Measurements from ENCODE around the gene PTPRC.
"Not testable (repeated sequence)": the region's sequence is repeated elsewhere in the genome, so short reads cannot be mapped to it uniquely, and the experiment has no call there.

Gene PTPRC, protein sequence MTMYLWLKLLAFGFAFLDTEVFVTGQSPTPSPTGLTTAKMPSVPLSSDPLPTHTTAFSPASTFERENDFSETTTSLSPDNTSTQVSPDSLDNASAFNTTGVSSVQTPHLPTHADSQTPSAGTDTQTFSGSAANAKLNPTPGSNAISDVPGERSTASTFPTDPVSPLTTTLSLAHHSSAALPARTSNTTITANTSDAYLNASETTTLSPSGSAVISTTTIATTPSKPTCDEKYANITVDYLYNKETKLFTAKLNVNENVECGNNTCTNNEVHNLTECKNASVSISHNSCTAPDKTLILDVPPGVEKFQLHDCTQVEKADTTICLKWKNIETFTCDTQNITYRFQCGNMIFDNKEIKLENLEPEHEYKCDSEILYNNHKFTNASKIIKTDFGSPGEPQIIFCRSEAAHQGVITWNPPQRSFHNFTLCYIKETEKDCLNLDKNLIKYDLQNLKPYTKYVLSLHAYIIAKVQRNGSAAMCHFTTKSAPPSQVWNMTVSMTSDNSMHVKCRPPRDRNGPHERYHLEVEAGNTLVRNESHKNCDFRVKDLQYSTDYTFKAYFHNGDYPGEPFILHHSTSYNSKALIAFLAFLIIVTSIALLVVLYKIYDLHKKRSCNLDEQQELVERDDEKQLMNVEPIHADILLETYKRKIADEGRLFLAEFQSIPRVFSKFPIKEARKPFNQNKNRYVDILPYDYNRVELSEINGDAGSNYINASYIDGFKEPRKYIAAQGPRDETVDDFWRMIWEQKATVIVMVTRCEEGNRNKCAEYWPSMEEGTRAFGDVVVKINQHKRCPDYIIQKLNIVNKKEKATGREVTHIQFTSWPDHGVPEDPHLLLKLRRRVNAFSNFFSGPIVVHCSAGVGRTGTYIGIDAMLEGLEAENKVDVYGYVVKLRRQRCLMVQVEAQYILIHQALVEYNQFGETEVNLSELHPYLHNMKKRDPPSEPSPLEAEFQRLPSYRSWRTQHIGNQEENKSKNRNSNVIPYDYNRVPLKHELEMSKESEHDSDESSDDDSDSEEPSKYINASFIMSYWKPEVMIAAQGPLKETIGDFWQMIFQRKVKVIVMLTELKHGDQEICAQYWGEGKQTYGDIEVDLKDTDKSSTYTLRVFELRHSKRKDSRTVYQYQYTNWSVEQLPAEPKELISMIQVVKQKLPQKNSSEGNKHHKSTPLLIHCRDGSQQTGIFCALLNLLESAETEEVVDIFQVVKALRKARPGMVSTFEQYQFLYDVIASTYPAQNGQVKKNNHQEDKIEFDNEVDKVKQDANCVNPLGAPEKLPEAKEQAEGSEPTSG (N-terminal part only)

DNA sequence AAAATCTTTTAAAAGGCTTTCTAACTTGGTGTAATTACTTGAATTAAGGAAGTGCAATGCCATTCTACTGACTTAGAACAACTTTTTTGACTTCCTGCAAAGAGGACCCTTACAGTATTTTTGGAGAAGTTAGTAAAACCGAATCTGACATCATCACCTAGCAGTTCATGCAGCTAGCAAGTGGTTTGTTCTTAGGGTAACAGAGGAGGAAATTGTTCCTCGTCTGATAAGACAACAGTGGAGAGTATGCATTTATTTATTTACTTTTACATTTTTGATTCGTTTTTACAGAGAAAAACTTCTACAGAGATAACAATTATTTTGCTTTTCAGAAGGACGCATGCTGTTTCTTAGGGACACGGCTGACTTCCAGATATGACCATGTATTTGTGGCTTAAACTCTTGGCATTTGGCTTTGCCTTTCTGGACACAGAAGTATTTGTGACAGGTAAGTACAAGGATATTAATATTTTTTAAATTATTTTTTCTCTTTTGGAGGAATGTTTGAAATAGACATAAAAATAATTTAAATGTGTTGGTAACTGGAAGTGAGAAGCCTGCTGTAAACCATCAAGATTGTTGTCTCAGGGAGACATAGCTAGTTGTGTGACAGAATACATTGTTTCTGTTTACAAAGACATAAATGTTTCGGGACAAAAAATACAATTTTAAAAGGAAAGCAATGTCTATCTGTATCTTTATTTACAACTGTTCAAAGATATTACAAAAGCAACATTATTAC, at the start of gene PTPRC:
PTPRC (plus strand) TSS at position 147 of the 742 bp plus-strand sequence; CDS start at position 376, 229 bp downstream.
- DNase-seq = peak; percentile 98

DNA sequence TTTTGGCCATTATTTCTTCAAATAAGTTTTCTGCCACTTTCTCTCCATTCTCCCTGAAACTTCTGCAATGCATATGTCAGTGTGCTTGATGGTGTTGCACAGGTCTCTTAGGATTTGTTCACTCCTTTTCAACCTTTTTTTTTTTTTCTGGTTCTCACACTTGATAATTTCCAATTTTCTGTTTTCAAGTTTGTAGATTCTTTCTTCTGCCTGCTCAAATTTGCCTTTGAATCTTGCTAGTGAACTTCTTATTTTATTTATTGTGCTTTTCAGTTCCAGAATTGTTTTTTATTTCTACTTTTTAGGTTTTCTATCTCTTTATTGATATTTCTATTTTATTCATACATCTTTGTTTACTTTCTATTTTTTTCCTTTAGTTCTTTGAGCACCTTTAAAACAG, 48.4 kb upstream of the PTPRC start:
- no peak for DNase-seq

DNA sequence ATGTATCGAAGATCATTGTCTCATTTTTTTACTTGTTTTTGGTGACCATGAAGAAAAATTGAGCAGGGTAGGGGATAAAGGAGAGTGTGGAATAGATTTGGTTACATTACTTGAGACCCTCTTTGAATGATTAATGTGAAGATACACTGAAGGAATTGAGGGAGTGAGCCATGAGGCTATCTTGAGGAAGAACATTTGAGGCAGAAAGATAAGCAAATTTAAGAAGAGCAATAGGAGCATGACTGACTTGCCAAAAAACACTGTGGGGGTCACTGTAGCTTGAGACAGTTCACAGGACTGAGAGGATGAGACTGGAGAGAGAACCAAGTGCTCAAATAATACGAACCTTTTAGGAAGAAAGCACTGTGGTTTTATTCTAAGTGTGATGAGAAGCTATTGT, 43.1 kb upstream of the PTPRC start:
- no peak for DNase-seq

DNA sequence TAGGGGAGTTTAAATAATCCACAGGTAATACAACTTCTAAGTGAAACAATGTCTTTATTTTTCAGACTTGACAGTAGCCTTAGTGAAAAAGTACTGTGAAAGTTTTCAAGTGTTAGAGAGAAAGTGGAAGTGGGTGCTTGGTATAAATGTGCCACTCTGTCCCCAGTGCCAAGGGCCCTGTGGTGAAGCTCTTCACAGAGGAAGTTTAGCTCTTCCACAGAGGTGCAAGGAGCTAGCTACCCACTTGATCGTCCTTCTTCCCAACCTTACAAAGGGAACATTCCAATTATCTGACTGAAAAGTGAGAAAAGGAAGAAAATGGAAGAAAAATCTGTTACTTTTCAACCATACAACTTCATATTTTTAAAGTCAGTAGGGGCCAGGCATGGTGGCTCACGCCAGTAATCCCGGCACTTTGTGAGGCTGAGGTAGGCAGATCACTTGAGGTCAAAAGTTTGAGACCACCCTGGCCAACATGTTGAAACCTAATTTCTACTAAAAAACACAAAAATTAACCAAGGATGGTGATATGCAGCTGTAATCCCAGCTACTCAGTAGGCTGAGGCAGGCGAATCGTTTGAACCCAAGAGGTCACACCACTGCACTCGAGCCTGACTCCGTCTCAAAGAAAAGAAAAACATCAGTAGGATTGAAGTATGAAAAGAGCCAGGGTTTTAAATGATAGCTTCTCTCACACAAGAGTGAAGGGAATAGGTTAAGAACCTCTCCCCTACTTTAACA, 41.0 kb upstream of the PTPRC start:
- no peak for DNase-seq

DNA sequence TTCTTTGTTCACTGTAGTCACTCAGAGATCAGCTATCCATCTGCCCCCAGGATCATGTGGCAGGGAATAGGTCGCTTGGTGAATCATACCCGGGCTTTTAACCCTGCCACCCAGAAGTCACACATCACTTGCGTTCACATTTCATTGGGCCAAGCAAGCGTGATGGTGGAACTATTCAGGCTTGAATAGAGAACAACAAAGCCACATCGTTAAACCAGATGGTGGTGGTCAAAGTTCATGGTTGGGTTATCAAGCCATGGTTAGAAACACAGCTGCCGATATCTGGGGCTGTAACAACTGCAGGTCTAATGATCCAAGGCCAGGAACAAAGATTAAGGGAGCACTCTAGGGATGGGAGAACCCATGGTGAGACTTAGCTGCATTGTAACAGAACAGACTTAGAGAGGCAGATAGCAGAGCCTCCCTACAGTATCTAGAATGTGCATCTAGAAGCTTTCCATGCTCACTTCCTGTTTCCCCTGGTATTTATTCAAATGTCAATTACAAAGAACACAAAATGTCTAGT, 40.0 kb upstream of the PTPRC start:
- no peak for DNase-seq

DNA sequence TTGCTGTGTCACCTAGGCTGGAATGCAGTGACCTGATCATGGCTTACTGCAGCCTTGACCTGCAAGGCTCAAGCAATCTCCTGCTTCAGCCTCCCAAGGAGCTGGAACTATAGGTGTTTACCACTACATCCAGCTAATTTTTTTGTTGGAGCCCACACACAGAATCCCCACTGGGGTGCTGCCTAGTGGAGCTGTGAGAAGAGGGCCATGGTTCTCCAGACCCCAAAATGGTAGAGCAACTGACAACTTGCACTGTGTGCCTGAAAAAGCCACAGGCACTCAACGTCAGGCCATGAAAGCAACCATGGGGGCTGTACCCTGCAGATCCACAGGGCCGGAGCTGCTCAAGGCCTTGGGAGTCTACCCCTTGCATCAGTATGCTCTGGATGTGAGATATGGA, 39.1 kb upstream of the PTPRC start:
- no peak for DNase-seq

DNA sequence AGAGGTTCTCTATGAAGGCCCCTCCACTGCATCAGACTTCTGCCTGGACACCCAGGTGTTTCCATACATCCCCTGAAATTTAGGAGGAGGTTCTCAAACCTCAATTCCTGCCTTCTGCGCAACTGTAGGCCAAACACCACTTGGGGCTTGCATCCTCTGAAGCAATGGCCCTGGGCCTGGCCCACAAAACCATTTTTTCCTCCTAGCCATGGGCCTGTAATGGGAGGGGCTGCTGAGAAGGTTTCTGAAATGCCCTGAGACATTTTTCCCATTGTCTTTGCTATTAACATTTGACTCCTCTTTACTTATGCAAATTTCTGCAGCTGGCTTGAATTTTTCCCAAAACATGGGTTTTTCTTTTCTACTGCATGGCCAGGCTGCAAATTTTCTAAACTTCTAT, 37.9 kb upstream of the PTPRC start:
- no peak for DNase-seq

DNA sequence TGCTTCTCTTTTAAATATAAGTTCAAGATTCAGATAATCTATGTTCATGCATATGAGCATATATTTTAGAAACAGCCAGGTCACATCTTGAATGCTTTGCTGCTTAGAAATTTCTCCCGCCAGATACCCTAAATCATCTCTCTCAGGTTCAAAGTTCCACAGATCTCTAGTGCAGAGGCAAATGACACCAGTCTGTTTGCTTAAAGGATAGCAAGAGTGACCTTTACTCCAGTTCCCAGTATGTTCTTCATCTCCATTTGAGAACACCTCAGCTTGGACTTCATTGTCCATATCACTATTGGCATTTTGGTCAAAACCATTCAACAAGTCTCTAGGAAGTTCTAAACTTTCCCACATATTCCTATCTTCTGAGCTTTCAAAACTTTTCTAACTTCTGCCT, 37.5 kb upstream of the PTPRC start:
- DNase-seq = not testable (repeated sequence)

DNA sequence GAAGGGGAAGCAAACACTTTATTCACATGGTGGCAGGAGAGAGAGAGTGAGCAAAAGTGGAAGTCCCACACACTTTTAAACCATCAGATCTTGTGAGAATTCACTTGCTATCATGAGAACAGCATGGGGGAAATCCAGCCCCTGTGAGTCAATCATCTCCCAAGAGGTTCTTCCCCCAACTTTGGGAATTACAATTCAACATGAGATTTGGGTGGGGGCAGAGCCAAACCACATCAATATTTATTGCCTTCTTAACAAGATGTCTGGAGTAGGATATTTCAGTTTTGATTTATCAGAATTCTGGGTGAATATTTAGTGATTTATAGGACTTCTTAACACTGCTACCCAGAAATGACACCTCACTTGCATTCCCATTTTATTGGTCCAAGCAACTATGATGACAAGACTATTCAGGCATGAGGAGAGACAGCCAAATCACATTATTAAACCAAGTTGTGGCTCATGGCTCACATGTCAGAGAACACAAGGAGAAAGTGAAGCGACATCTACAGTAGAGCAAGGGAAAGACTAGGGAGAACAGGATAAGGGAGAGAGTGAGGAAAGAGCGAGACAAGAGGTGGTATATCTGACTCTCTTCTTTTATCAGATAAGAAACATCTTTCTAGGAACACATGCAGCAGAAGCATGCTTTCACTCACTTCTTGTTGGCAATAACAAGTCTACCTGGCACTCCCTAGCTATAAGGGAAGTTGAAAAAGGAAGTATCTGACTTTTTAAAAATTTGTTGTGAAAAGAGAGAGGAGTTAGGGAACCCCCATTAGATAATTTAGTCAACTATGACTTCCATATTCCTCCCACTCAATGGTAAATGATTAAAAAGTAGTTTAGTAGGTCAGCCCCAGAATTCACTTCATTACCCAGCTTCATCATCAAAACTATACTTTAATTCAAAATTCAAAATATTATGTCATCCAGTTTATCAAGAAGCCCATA, 36.6 kb upstream of the PTPRC start:
- DNase-seq = no peak

DNA sequence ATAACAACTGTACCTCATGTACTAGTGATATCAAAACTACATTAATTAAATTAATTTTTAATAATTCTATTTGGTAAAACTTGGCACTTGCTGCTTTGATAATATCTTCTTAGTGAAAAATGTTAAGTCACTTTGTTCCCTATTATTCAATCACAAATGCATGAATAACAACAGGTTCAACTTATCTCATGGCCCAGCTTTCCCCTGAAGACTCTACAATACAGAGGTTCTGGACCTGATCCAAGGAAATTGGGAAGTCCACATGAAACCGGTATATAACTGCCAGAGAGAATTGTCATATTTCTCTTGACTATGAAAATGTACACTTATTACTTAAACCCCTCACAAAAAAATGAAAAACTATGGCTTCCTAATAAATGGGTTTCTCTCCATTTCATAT, 33.9 kb upstream of the PTPRC start:
- DNase-seq = no peak

DNA sequence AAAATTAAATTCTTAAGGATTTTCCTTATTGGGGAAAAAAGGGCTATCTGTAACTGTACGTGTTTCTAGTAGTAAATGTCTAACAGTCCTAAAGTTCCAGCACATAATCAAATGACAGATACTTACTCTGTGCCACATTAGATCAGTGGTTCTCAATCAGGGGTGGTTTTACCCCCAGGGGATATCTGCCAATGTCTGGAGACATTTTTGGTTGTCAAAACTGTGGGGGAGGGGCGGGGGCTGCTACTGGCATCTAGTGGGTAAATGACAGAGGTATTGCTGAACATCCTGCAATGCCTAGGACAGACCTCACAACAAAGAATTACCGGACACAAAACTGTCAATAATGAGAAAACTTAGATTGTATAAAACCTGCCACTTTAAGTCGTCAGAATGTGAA, 33.4 kb upstream of the PTPRC start:
- no peak for DNase-seq

DNA sequence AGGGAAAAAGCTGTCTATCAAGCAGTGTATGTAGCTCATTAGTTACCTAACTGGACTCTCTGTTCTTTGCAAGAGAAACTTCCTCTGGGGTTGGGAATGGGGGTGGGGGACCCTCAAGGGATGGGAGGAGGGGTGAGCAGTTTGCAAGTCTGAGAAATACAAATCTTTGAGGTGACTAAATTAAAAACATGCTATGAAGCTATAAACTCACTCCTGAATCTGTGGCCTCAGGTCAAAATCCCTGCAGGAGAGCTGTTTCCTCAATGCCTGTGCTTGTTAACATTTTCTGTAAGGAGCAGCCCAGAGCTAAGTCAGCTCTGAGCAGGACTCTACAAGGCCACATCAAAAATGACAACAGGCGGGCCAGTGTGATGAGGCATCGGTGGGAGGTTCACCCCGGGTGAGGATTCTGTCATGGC, 32.8 kb upstream of the PTPRC start:
- DNase-seq = no peak

DNA sequence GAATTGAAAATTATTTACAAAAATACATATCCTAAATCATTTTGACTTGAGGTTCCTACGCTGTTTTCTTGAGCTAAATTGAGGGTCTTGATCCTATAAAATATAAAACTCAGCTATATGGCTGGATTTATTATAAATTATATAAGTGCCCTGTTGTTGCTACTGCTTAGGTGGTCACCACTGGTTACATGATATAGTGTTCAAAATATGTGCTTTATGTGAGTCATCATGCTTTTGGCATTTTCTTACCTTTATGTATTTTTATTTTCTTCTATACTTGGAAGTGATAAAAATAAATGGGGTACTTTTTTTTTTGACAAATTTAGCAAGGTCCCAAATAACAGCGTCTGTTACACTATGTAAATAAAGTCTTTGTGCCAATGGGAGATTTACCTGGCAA, 31.1 kb upstream of the PTPRC start:
- DNase-seq = no peak

DNA sequence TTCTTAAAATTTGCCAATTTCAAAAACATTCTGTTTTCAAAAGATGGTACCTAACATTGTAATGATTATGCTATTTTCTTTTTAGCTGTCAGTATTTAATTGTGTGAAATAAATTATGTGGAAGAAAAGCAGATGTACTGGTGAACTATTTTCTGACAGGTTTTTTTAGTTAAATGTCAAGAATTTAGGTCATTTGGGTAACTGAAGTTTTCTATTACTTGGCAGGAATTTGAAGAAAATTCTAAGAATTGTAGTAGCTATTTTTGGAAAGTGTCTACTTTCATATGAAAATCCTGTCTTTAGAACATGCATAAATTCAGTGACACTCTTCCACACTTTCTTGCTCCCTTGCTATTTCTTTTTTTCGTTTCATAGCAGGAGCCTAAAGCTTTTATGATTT, 28.5 kb upstream of the PTPRC start:
- no peak for DNase-seq

DNA sequence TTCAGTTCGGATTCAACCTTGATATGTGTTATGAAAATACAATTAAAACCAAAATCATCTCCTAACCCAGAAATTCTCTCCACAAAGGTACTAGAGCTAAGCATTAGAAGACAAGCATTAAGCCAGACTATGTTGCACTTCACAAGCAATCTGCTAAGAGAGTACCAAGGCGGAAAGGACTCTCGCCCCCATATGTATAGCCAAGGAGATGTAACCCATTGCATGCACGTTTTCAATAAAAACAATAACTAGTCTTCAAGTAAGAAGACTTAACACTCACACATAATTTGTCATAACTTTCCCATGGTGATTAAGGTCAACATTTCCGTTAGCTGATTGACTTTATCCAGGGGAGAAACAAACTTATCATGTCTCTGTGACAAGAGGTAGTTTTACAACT, 27.6 kb upstream of the PTPRC start:
- DNase-seq = no peak

DNA sequence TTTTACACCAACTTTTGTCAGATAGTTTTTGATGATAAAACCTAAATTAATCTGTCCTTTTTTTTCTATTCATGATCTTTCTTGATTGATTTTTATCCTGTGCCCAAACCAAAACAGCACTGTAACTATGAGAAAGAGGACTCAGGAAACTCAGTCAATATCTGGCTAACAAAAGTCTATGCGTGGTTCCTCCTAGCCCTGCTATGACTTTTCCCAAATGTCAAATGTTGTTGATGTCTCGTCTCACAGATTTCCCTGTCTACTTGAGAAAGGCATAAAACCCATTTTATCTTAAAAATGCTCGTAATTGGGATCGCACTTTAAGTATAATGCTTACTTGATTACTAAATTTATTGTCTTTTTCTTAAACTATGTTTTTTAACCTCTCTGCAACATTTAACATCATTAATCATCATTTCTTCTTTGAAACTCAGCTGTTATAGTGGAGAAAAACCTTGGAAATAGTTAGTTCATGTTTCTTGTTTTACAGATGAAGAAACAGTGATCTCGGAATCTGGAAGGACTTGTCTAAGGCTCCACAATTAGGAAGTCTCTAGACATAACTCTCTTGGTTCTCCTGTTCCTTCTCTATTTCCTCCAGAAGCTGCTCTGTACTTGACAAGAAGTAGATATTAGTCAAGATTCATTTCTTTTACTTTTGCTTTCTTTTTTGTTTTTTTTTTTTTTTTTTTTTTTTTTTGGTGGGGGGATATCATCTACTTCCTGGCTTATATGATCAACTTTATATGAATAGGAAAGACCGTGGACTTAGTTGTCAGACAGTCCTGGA, 26.2 kb upstream of the PTPRC start:
- no peak for DNase-seq

DNA sequence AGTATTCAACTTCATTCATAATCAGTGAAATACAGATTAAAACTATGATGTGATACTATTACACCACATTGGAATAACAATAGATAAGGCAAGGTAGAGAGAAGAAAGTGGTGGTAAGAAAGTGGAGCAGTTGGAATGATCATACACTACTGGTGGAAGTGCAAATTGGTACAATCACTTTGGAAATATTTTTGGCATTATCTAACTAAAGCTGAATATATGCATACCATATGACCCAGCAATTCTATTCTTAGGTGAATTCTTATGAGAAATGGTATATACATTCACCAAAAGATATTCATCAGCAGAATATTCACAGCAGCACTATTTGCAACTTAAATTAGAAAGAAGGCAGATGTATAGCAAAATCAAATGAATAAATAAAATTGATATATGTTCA, 21.4 kb upstream of the PTPRC start:
- no peak for DNase-seq

DNA sequence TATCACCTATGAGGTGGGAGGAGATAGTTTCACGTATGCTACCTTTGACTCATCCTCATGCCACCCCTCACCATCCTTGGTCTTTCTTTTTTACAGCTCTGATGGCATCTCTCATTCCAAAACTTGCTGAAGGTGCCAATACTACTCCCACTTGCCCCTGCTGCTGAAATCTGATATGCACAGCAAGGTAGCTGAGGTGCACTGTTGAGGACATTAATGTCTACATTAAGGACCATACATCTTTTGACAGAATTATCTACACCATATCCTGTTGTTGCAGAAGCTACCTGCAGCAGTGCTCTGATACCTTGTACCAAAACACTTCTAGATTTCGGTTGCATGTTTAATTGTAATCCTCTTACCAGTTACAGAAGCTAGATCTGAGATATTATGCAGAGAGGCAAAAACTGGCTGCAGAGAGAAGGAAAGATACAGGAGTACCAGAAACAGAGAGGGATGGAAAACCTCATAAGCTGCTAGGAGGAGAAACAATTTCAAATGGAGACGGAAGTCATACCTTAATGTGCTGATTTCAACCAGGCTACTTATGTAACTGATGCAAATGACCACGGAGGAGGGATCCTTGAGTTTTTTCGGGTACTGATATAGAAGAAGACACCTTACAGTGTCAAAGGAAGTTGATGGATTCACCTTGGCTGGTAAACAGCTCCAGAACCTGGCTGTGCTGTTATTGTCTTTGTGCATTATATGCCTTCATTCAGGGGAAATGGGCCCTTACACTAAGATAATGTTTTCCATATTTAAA, 19.3 kb upstream of the PTPRC start:
- DNase-seq = no peak

DNA sequence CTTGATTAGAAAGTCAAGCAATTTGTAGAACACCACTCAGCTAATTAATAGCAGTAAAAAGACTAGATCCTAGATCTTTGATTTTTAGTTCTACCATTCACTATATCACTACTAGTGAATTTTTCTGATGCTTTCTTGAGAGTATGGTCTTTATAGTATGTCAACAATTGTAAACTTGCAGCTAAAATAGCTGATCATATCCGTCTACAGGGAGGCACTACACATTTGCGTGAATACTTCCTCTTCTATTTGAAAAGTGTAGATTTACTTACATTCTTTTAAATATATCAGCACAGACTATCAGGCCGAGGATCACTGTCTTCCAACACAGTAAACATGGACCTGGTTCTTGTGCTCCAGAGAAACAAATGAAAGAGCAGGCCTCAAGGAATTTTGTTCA, 18.6 kb upstream of the PTPRC start:
- no peak for DNase-seq

Data from SIG-M5 (cell line).